C1 segment of cervical spinal cord (tissue), 14 donors: ENCODE measurements around the gene ZGRF1.
A peak's percentile ranks its signal among the peaks of the same experiment; 100 is the strongest.
"Not testable (repeated sequence)": the region's sequence is repeated elsewhere in the genome, so short reads cannot be mapped to it uniquely, and the experiment has no call there.

Experiments
- DNase-seq, 14 donors: peaks; one replicate each; lab custom pipeline; 2025; lab: John Stamatoyannopoulos, UW

Gene ZGRF1

GRCh38 chr4:112554271-112554670 lies 82.4 kb downstream of the ZGRF1 start:
- DNase-seq = not testable (repeated sequence)

GRCh38 chr4:112552668-112553067 lies 84.0 kb downstream of the ZGRF1 start:
- no peak for DNase-seq

- no peak for DNase-seq
Measured at GRCh38 chr4:112550728-112551127, 86.0 kb downstream of the ZGRF1 start.

GRCh38 chr4:112546476-112546875 lies 90.2 kb downstream of the ZGRF1 start:
- no peak for DNase-seq

GRCh38 chr4:112545346-112545745 lies 91.4 kb downstream of the ZGRF1 start:
- DNase-seq = no peak

- DNase-seq = no peak
Measured at GRCh38 chr4:112540695-112541094, 96.0 kb downstream of the ZGRF1 start.

GRCh38 chr4:112536123-112536522 lies 100.6 kb downstream of the ZGRF1 start:
- no peak for DNase-seq

- no peak for DNase-seq
Measured at GRCh38 chr4:112532267-112532666, 104.4 kb downstream of the ZGRF1 start.

GRCh38 chr4:112531146-112531545 lies 105.6 kb downstream of the ZGRF1 start:
- DNase-seq = no peak

- no peak for DNase-seq
Measured at GRCh38 chr4:112526061-112526460, 110.6 kb downstream of the ZGRF1 start.

GRCh38 chr4:112523764-112524505 lies 112.8 kb downstream of the ZGRF1 start:
- peak in 2 of 14 donors; percentile 7 to 26 for DNase-seq

GRCh38 chr4:112523008-112523721 lies 113.5 kb downstream of the ZGRF1 start:
- no peak for DNase-seq

GRCh38 chr4:112522431-112522830 lies 114.3 kb downstream of the ZGRF1 start:
- DNase-seq = not testable (repeated sequence)

- DNase-seq = no peak
Measured at GRCh38 chr4:112521123-112522023, 115.3 kb downstream of the ZGRF1 start.

GRCh38 chr4:112520598-112521122 lies 116.0 kb downstream of the ZGRF1 start:
- DNase-seq = no peak

GRCh38 chr4:112519689-112520597 lies 116.8 kb downstream of the ZGRF1 start:
- no peak for DNase-seq

- no peak for DNase-seq
Measured at GRCh38 chr4:112518675-112519074, 118.0 kb downstream of the ZGRF1 start.

- no peak for DNase-seq
Measured at GRCh38 chr4:112517911-112518310, 118.8 kb downstream of the ZGRF1 start.

GRCh38 chr4:112517067-112517634 lies 119.6 kb downstream of the ZGRF1 start:
- DNase-seq = no peak

GRCh38 chr4:112516471-112517066 lies 120.1 kb downstream of the ZGRF1 start:
- no peak for DNase-seq
